Endodermal cell (in vitro differentiated cells): ENCODE results near the gene CCDC102A. TPM values are rescaled to one million over a fixed set of nuclear protein-coding genes. Genes with fewer than 3 reads are reported as not detected.

Experiments
- DNase-seq: peaks from one replicate; pipeline ENCODE4 v3.0.0-alpha.2; 2017
- H3K27ac ChIP-seq: 2 replicates; pipeline ENCODE4 v1.5.1; 2013; ENCODE audit warnings: mild to moderate bottlenecking, low read depth, low read length, moderate library complexity
- H3K27me3 ChIP-seq: 2 replicates; pipeline ENCODE4 v1.6.1; 2013; ENCODE audit warnings: mild to moderate bottlenecking, low read length, moderate library complexity; ENCODE audit not compliant: insufficient read depth, control insufficient read depth, poor library complexity, severe bottlenecking
- H3K36me3 ChIP-seq: 2 replicates; pipeline ENCODE4 v1.7.0; 2013; ENCODE audit warnings: mild to moderate bottlenecking, low read length, moderate library complexity; ENCODE audit not compliant: control insufficient read depth, insufficient read depth
- H3K4me1 ChIP-seq: one replicate; pipeline ENCODE4 v1.7.0; 2013; ENCODE audit warnings: low read length; ENCODE audit not compliant: control insufficient read depth, insufficient read depth
- H3K4me3 ChIP-seq: 2 replicates; pipeline ENCODE4 v1.5.1; 2013; ENCODE audit warnings: mild to moderate bottlenecking, low read length, moderate library complexity
- H3K9ac ChIP-seq: 2 replicates; pipeline ENCODE4 v1.6.1; 2013; ENCODE audit warnings: mild to moderate bottlenecking, low read length, moderate library complexity; ENCODE audit not compliant: poor library complexity, severe bottlenecking; ENCODE audit errors: extremely low read depth
- H3K9me3 ChIP-seq: 2 replicates; pipeline ENCODE4 v1.6.1; 2013; ENCODE audit warnings: mild to moderate bottlenecking, low read length, moderate library complexity; ENCODE audit not compliant: control insufficient read depth
- H3K27ac Mint-ChIP-seq: 2 replicates; pipeline ENCODE4 v1.8.0; 2020; ENCODE audit warnings: mixed read lengths
- H3K27me3 Mint-ChIP-seq: 2 replicates; pipeline ENCODE4 v1.8.0; 2021; ENCODE audit warnings: mild to moderate bottlenecking, mixed read lengths; ENCODE audit not compliant: insufficient read depth
- H3K36me3 Mint-ChIP-seq: 2 replicates; pipeline ENCODE4 v1.8.0; 2020; ENCODE audit warnings: low read depth, mixed read lengths
- H3K4me1 Mint-ChIP-seq: 2 replicates; pipeline ENCODE4 v1.8.0; 2020; ENCODE audit warnings: mixed read lengths
- H3K4me3 Mint-ChIP-seq: 2 replicates; pipeline ENCODE4 v1.8.0; 2020; ENCODE audit warnings: mild to moderate bottlenecking, moderate library complexity, mixed read lengths
- H3K9me3 Mint-ChIP-seq: 2 replicates; pipeline ENCODE4 v1.8.0; 2020; ENCODE audit warnings: mild to moderate bottlenecking, mixed read lengths
- CTCF ChIP-seq: fragments of 200-600 bp; sonication (generic); conservative IDR thresholded peaks from 2 replicates; pipeline ENCODE4 v1.5.0; 2021; ENCODE audit warnings: antibody characterized with exemption, mild to moderate bottlenecking
- WGBS, 2 experiments: methylation state at CpG; one replicate each; pipeline versions ENCODE4 v1.1.5 to v1.1.7; 2013; ENCODE audit warnings: missing lambda C conversion rate in 2 of 2, mixed read lengths in 1 of 2; ENCODE audit not compliant: insufficient coverage in 1 of 2, insufficient read length in 1 of 2; 5-methylcytosine and 5-hydroxymethylcytosine counted together
- total RNA-seq, 2 donors: library from RNA; stranded (reverse); fragmentation: NEBNext Ultra II Directional in 1 of 2; extraction: Animal tissue kit (Norgen Biotek cat#: 25700) in 1 of 2; gene quantifications; 2 replicates in 1 of 2; 3 replicates in 1 of 2; pipeline ENCODE4 v1.2.1, GENCODE V29; 2021

The CCDC102A gene
- total RNA-seq, 2 donors from 2014 or later: 6.7 to 9.8 TPM

GRCh38 chr16:57504491-57504890 lies 31.9 kb downstream of the CCDC102A start:
- Histone ChIP-seq H3K27ac (no peak overlapping the region), H3K4me3 (no peak overlapping the region), H3K9me3 (no peaks in the 10 kb centered on the region), H3K4me1 (no peaks in the 10 kb centered on the region), H3K9ac (no peak overlapping the region), H3K27me3 (no peaks in the 10 kb centered on the region), H3K36me3 (no peaks in the 10 kb centered on the region)
- no peak overlapping the region for H3K27ac Mint-ChIP-seq
- no peak overlapping the region for H3K4me3 Mint-ChIP-seq
- peaks cover 15% of the 10 kb centered on the region for H3K4me1 Mint-ChIP-seq
- no peak for TF ChIP-seq CTCF
- no peaks in the 10 kb centered on the region for H3K9me3 Mint-ChIP-seq
- DNase-seq: no peak
- H3K27me3 Mint-ChIP-seq: peaks cover 3% of the 10 kb centered on the region
- H3K36me3 Mint-ChIP-seq: no peaks in the 10 kb centered on the region
- WGBS, 2 experiments: 93 to 96% methylated on average over 4 to 5 of the region's 5 CpGs

- H3K4me3 ChIP-seq: no peak overlapping the region
- H3K27ac Mint-ChIP-seq: no peak overlapping the region
- no peaks in the 10 kb centered on the region for H3K9me3 Mint-ChIP-seq
- H3K36me3 ChIP-seq: no peaks in the 10 kb centered on the region
- WGBS, 2 experiments: 92% methylated on average over 5 of the region's 6 CpGs; no CpG with 5 or more reads in 1 of the 2 experiments
- DNase-seq: no peak
- H3K9ac ChIP-seq: no peak overlapping the region
- TF ChIP-seq CTCF: no peak
- peaks cover 3% of the 10 kb centered on the region for H3K27me3 Mint-ChIP-seq
- H3K9me3 ChIP-seq: no peaks in the 10 kb centered on the region
- no peaks in the 10 kb centered on the region for H3K27me3 ChIP-seq
- no peaks in the 10 kb centered on the region for H3K36me3 Mint-ChIP-seq
- H3K4me1 ChIP-seq: no peaks in the 10 kb centered on the region
- H3K4me1 Mint-ChIP-seq: peaks cover 15% of the 10 kb centered on the region
- no peak overlapping the region for H3K4me3 Mint-ChIP-seq
- no peak overlapping the region for H3K27ac ChIP-seq
Observed at GRCh38 chr16:57504001-57504400, 32.4 kb downstream of the CCDC102A start.

GRCh38 chr16:57503366-57503765 lies 33.0 kb downstream of the CCDC102A start:
- Mint-ChIP-seq H3K9me3 (no peaks in the 10 kb centered on the region), H3K27ac (no peak overlapping the region), H3K36me3 (no peaks in the 10 kb centered on the region), H3K4me1 (peaks cover 15% of the 10 kb centered on the region), H3K4me3 (no peak overlapping the region), H3K27me3 (peaks cover 3% of the 10 kb centered on the region)
- peak; percentile 62 for DNase-seq
- H3K9ac ChIP-seq: no peak overlapping the region
- H3K4me1 ChIP-seq: no peaks in the 10 kb centered on the region
- WGBS, 2 experiments: 77 to 81% methylated on average over 10 to 15 of the region's 15 CpGs
- H3K9me3 ChIP-seq: no peaks in the 10 kb centered on the region
- no peak overlapping the region for H3K27ac ChIP-seq
- H3K27me3 ChIP-seq: no peaks in the 10 kb centered on the region
- no peaks in the 10 kb centered on the region for H3K36me3 ChIP-seq
- no peak overlapping the region for H3K4me3 ChIP-seq
- TF ChIP-seq CTCF: no peak
